ENCODE data around the gene ARHGAP10. TPM values are rescaled to one million over a fixed set of nuclear protein-coding genes. Genes with fewer than 3 reads are reported as not detected.

The ARHGAP10 gene
- polyA plus RNA-seq, 1 experiment = 20.2 TPM

- no peak for DNase-seq (ENCODE audit: low read depth)
- no peaks in the 10 kb centered on the region for H3K36me3 ChIP-seq (ENCODE audit: control insufficient read depth, insufficient read depth, low read length)
- ChIA-PET POLR2A (no interaction called here), CTCF (no interaction called here)
- no peak for TF ChIP-seq CTCF (IDR thresholded peaks at IDR 0.05; ENCODE audit: insufficient read depth, low read depth, low read length)
- H3K27me3 ChIP-seq (ENCODE audit: control insufficient read depth, insufficient read depth, low read length) = no peaks in the 10 kb centered on the region
- H3K4me3 ChIP-seq (ENCODE audit: low read depth, low read length) = no peak overlapping the region
Observed at GRCh38 chr4:147843162-147843561, 111.3 kb downstream of the ARHGAP10 start.

- Histone ChIP-seq H3K36me3 (ENCODE audit: control insufficient read depth, insufficient read depth, low read length) (no peaks in the 10 kb centered on the region), H3K4me3 (ENCODE audit: low read depth, low read length) (no peak overlapping the region), H3K27me3 (ENCODE audit: control insufficient read depth, insufficient read depth, low read length) (no peaks in the 10 kb centered on the region)
- POLR2A ChIA-PET = no interaction called here
- no peak for DNase-seq (ENCODE audit: low read depth)
- TF ChIP-seq CTCF (IDR thresholded peaks at IDR 0.05; ENCODE audit: insufficient read depth, low read depth, low read length) = no peak
- CTCF ChIA-PET = interaction anchor here (1.2 to 1.4 kb wide), 2 partner anchors 12 to 22 kb away, joined by 4 read pairs; no protein-coding TSS in a partner anchor
Observed at GRCh38 chr4:147844781-147845180, 112.9 kb downstream of the ARHGAP10 start.

- H3K4me3 ChIP-seq (ENCODE audit: low read depth, low read length) = no peak overlapping the region
- no peak for DNase-seq (ENCODE audit: low read depth)
- CTCF ChIA-PET = interaction anchor here (1.1 to 2.3 kb wide), 3 partner anchors 10 to 20 kb away, joined by 3 to 15 read pairs (median 4); no protein-coding TSS in a partner anchor
- H3K27me3 ChIP-seq (ENCODE audit: control insufficient read depth, insufficient read depth, low read length) = no peaks in the 10 kb centered on the region
- no peaks in the 10 kb centered on the region for H3K36me3 ChIP-seq (ENCODE audit: control insufficient read depth, insufficient read depth, low read length)
- TF ChIP-seq CTCF (IDR thresholded peaks at IDR 0.05; ENCODE audit: insufficient read depth, low read depth, low read length) = no peak
- POLR2A ChIA-PET = no interaction called here
Observed at GRCh38 chr4:147846318-147847155, 114.6 kb downstream of the ARHGAP10 start.

GRCh38 chr4:147847751-147848590, 116.1 kb downstream of the ARHGAP10 start:
- no peak overlapping the region for H3K4me3 ChIP-seq (ENCODE audit: low read depth, low read length)
- no peak for TF ChIP-seq CTCF (IDR thresholded peaks at IDR 0.05; ENCODE audit: insufficient read depth, low read depth, low read length)
- ChIA-PET POLR2A (interaction anchor here (0.5 kb wide), 1 partner anchor 116 kb away, joined by 5 read pairs; the partner anchor contains the start of gene ARHGAP10), CTCF (interaction anchor here (2.3 kb wide), 1 partner anchor 19 kb away, joined by 15 read pairs; no protein-coding TSS in a partner anchor)
- no peak for DNase-seq (ENCODE audit: low read depth)
- H3K27me3 ChIP-seq (ENCODE audit: control insufficient read depth, insufficient read depth, low read length) = no peaks in the 10 kb centered on the region
- no peaks in the 10 kb centered on the region for H3K36me3 ChIP-seq (ENCODE audit: control insufficient read depth, insufficient read depth, low read length)

- TF ChIP-seq CTCF (IDR thresholded peaks at IDR 0.05; ENCODE audit: insufficient read depth, low read depth, low read length) = no peak
- ChIA-PET CTCF (interaction anchor here (2.3 kb wide), 1 partner anchor 18 kb away, joined by 15 read pairs; no protein-coding TSS in a partner anchor), POLR2A (no interaction called here)
- Histone ChIP-seq H3K36me3 (ENCODE audit: control insufficient read depth, insufficient read depth, low read length) (no peaks in the 10 kb centered on the region), H3K4me3 (ENCODE audit: low read depth, low read length) (no peak overlapping the region), H3K27me3 (ENCODE audit: control insufficient read depth, insufficient read depth, low read length) (no peaks in the 10 kb centered on the region)
- no peak for DNase-seq (ENCODE audit: low read depth)
Observed at GRCh38 chr4:147848634-147849033, 116.7 kb downstream of the ARHGAP10 start.

Measured in BJ (cell line).